Measurements from ENCODE around the gene CDYL.

The CDYL gene

DNA sequence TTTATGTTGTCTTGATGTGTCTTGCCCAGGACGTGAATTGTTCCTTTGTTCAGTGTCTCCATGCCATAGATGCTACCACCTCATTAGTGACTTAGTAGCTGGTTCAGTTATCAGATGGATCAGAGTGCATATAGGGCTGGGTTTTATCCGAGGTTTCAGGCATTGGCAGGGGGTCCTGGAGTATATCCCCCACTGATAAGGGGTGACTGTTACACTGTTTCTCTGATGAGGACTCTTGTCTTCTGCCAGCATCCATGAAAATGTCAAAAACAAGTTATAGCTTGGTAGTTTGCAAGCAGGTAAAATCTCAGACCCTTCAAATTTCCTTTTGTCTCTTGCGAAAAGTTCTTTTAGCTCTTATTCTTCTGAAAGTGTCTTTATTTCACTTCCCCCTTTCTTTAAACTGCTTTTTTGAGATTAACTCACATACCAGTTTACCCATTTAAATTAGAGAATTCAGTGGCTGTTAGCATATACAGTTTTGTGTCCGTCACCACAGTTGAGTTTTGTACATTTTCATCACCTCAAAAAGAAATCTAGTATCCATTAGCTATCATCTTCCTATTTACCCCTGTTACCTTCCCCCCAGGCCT lies 109.2 kb downstream of the CDYL start:
- DNase-seq = no peak

DNA sequence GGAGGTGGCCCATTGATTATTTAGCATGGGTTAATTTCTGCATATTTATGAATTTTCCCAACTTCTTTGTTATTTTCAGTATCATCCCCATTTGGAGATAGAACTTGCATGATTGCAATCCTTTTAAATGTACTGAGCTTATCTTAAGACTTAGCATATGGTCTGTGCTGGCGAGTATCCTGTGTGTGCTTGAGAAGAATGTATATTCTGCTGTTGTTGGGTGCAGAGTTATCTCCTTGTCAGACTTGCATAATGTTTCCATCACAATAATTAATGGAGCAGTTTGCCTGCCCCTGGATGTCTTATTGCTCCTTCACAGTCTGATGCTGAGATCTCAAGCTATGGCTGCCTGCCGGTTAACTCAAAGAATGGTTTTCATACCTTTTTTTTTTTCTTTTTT lies 112.6 kb downstream of the CDYL start:
- DNase-seq = no peak

DNA sequence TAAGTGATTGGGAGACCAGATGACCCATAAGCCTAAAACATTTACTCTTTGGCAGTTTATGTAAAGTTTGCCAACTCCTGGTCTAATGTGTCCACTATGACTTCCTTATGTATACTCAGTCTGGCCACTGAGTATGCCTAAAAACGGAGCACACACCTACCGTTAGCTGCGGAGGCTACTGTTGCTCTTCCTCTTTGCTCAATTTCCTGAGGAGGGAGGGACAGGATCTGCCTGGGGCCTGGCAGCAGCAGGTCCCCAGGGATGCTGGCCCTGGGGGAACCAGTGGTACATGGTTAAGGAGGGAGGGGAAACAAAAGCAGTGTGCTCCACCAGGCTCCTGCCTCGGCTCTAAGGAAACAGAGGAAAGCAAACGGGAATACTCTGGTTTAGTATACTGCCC lies 113.5 kb downstream of the CDYL start:
- no peak for DNase-seq

DNA sequence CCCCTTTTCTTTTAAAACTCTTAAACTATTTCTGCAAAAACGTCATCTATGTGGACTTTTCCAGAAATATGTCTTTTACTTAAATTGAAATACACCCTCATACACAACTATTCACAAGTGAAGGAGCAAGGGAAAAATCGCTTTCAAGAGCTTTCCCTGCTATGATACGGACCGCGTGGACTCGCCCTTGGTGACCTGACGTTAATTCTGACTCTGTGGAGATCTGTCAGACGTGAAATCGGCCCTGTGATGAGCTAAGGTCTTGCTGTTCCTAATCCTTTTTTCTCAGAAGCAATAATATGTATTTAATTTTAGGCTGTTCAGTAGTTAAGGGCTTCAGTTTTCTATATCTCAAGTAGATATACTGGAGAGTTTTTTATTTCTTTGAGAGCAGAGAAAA lies 114.0 kb downstream of the CDYL start:
- no peak for DNase-seq

DNA sequence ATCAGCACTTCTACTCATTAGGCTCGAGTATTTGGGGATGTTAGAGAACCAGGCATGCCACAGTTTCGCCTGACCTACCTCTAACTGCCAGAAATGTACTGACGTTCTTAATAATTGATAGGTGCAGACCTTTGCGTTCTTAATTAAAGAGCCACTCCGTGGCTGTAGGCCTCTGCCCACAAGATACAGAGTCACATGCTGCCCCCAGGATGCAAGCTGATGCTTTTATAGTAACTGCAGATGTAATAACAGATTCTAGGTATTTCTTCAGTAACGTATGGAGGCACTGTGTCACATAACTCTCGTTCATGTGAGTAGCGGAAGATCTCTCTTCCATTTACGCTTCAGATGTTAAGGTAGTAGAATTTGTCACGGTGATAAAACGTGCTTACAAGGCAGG lies 114.4 kb downstream of the CDYL start:
- DNase-seq = no peak

DNA sequence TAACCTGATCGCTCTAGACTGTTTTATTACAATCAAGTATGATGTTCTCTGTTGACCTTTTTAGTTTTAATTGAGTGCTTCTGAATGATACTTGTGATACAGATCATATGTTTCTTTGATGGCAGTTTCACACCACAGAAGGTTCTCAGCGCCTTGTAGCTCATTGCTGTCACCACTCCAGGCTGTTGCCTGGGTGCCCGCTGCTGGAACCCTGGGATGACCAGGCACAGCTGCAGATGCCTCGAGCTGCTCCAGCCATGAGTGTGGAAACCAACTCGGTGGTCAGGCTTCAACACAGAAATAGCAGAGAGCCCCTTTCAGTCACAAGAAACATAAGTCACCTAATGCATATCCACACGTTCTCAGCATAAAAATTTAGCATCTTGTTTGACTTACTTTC lies 114.9 kb downstream of the CDYL start:
- DNase-seq = no peak

DNA sequence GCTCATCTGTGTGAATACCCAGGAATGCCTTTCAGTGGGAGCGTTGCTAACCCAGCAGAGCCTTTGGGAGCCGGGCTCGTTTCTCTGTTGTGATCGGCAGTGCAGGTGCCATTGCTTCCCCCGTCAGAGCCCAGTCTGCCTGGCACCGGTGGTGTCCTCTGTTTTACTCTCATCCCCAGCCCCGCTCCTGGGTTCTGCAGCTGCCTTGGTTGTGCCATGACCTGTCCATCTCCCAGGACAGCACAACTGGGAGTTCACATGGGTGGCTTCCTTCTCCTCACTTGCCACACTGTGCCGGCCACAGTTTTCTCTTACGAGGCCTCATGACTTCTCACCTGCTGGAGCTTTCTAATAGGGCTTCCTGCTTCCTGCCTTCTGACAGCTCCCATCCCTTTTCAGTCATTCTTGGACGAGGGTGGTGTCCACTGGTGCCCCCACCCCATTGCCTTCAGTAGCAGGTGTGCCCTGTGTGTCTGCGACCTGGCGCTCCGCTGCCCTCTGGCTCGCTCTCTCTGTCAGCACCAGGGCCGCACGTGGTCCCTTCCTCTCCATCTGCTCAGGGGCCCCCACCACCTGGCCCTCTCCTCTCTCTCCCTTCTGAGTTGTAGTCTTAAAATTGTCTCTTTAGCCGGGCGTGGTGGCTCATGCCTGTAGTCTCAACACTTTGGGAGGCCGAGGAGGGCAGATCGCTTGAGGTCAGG lies 116.7 kb downstream of the CDYL start:
- DNase-seq = no peak

DNA sequence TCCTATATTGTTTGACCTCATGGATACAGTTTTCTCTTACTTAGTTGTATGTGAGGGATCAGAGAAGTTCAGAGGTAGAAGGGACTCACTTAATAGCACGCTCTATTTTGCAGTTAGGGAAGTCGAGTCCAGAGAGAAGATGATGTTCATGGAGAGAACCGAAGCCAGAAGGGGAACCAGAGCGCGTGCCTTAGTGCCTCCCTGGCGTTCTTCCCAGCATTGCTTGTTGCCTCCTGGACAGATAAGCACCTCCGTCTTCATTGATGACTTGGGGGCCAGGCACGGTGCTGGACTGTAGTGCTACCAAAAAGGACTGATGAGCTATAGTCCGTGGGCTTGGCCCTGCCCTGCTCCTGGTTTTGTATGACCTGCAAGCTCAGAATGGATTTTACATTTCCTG lies 117.8 kb downstream of the CDYL start:
- DNase-seq = no peak

DNA sequence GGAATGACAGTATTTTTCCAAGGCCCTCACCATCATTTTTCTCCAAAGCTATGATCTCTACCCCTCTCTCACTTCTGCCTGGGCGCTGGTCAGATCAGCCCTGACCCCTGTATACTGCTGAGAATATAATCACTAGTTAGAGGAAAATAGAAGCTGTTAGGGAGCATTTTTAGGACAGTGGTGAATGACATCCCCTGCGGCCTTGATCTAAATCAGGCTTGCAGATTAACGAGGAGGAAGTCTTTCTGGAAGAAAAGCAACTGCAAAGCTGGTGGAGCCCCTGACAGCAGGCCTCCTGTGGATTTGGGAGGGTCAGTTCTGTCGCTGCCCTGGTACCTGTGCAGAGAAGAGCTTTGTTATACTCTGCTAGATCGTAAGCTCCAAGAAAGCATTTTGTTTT lies 119.8 kb downstream of the CDYL start:
- no peak for DNase-seq

DNA sequence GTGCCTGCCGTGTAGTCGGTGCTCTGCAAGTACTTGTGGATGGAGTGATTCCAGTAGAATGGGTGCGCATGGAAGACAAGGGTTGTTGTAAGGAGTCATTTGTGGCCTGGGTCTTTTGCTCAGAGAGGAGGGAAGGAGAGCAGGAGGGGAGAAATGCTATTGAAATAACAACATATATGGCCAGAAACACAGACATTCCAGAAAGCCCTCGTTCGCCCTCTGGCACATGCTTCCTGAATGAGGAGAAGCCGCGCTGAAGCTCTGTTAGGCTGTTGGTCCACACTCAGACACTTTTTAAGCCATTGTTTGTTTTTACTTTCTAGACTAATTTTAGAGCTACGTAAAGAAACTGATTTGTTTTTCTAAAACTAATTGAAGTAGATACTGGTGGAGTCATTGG lies 120.2 kb downstream of the CDYL start:
- no peak for DNase-seq

DNA sequence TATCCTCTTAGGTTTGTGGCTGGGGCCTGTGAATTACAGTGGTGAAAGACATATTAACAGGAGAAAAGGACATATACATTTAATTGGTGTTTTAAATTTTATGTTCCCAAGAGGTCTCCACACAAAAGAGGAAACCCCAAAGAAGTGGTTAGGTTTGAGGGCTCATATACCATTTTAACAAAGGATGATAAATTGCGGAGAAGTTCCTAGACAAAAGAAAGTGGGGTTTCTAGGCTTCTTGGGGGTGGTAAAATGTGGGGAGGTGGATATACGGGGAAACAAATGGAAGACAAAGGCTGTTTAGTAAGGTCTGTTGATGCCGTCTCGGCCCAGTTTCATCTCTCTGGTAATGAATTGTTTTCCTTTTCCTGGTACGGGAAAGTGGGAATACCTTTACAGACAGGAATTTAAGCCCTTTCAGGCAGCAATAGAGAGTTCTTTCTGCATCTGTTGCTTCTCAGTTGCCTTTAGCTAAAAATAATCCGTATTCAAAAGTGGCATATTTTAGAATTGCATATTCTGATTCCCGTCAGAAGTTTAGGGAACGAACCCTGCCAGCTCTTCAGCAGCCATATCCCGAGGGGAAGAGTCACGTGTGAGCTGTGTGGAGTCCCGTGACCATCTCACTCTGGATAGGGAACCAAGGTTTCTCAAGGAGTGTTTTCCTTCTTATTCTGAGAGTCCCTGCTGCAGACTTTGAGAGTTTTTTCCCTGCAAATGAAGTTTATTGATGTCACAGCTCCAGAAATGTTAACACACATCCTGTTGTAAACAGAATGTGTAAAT lies 123.2 kb downstream of the CDYL start:
- DNase-seq = no peak

DNA sequence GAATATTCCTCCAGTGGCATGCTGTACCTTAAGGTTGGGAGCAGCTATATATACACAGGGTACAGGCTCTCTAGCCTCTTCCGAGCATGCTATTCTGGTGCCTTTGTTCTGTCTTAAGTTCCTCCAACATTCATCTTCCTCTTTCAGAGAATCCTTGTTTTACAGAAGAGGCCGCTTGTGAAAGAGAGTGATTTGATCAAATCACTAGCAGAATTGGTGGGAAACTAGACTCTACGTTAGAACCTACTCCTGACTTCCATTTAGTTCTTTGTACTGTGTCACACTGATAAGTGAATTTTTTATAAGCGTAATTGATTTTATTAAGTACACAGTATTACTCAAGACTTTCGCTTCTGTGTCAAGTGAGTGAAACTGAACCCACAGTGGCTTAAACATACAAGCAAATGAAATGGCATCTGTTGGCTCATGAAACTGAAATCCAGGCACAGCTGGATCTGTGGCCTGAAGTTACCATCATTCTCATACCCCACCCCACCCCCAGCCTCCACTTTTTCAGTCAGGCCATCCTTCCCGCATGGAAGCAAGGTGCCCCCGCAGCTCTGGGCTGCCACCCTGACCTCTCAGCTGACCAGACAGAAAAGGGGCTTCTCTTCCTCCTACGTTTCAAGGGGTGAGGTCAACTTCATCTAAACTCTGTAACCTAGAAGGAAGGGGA lies 125.3 kb downstream of the CDYL start:
- no peak for DNase-seq

DNA sequence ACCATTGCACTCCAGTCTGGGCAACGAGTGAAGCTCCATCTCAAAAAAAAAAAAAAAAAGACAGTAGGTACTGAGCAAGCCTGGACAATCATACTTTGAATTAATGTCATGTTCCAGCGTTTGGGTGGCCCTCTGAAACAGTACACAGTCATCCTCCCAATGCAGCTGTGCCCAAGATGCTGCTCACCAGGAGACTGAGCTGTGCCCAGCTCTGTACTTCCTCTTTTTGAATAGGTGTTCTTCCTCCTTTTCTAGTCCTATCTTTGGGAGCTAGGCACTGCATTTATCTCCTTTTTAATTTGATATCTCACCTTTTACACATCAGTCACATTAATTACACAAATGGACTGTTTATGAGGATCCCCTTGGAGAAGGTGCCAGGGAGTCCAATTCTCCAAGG lies 126.2 kb downstream of the CDYL start:
- no peak for DNase-seq

DNA sequence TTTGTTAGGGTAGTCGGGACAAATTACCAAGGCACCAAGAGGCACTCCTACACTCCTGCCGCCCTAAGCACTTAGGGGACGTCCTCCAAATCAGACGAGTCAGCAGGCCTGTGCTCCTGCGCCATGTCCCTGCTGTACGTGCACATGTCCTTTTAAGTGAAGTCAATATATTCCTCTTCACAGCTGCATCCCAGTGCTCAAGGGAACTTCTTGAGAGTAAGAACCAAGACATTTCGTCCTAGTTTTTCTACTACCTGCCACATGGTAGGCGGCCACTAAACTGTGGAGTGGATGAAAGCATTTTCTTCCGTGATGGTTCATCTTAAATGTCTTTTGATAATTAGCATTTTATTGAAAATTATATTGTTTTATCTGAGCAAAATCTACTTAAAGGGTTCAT lies 126.9 kb downstream of the CDYL start:
- no peak for DNase-seq

DNA sequence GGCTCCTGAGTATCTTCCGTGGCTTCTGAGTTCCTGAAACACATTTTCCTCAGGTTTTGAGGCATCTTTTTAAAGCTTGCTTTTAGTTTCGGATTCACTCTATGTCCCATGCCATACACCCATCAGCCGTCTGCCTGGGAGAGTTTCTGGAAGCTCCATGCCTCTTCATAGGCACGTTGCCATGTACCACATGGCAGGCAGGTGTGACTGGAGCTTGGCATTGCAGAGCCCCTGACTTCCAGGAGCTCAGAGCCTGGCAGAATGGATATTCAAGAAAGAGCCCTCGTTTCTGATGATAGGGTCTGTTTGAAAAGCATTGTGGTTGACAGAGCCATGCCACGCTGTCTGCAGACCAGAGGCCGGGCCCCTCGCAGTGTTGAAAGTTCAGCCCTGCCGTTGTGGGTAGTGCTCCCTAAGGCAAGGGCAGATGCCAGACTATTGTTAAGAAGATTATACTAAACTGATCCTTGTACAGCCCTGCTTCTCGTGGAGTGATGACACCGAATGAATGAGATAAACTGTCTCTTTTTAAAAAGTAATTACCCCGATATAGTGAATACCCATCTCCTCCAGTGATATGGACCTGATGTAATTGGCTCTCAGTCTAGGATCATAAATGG lies 127.7 kb downstream of the CDYL start:
- DNase-seq = no peak

DNA sequence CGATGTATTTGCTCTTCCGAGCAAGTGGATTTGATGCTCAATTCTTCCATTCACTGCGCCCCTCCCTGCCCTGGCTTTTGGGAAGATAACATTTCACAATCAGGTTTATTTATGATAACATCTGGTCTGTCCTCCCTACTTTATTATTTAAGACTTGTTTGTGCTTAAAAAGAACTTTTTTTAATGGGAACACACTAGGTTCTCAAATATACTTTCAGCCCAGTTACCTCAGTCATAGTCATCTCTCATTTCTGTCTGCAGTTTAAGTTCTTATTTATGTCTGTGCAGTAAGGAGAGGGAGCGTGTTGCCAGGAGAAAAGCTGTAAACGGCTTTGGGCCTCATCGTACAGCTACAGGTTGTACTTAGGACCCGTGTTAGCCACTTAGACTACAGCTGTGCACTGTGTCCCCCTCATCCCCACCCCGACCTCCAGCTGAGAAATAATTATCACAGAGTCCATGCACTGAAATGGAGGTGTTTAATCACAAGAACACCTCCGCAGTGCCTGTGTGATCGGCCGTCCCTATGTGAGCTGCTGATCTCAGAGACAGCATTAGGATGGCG lies 128.3 kb downstream of the CDYL start:
- DNase-seq = no peak

DNA sequence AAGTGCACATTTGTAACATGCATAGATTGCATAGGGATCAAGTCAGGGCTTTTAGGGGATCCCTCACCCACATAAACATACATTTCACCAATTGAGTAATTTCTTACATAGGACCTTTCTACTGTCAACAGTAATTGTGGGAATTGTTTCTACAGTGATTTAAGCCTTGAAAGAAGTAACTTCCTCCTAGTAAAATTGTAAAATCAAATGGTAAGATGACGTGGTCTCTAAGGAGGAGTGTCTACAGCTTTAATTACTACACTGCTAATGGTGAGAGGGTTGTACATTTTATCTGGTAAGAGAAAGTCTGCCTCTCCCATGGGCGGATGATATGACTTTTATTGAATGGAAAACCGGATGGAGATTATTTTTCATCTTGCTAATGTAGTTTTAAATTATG lies 129.6 kb downstream of the CDYL start:
- DNase-seq = no peak

DNA sequence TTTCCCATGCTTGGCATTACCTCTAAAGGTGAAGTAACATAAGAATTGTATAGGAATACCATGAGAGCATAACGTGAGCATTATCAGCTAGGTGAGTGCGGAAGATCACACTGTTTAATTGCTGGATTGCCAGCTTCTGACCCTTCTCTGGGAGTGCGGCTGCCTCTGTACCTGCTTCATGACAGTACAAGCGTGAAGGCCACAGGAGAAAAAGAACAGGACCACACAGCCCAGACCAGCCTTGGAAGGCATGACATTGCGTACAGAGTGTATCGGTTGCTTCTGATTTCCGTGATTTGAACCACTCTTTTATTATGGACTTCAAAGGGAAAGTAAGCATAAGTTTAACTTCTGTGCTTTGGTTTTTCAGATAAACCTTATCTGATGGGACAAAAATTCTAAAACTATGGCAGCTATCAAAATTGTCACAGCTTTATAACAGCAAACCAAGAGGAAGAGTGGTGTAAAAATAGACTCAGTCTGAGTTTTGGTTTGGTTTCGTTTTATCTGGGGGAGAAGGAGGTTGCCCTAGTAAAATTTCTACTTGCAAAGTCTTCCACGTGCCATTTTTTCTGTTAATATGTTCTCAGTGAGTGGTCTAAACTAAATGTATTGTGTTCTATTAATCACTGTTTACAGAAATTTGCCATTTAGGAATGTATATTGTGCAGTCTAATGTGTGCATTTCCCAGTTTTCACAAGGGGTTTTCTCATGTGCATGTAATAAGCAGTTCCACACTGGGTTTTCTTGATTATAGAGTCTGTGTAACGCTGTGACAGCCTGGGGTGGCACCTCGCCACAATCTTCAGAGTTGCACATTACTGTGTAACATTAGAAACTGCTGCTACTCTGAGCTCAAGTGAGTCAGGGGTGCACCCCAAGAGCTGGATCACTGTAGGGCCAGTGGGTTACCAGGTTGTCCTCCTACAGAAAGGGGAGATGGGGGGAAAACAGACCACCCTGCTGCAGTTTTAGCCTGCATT lies 130.4 kb downstream of the CDYL start:
- DNase-seq = no peak

DNA sequence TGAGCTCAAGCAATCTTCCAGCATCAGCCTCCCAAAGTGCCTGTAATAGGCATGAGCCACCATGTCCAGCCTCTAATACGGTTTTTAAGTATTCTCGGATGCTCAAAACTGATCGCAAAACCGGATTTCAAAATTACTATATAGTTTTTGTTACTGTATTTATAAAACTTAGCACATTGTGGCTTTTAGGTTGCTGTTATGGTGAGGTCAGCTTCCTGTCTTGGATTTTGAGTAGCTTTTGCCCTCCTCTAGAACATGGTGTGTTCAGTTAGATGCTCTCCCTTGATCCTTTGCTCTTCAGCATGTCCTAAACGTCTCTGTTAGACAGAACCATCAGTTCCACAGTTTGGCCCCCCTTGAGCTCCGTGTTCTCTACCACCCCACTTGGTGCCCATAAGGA lies 131.4 kb downstream of the CDYL start:
- no peak for DNase-seq

DNA sequence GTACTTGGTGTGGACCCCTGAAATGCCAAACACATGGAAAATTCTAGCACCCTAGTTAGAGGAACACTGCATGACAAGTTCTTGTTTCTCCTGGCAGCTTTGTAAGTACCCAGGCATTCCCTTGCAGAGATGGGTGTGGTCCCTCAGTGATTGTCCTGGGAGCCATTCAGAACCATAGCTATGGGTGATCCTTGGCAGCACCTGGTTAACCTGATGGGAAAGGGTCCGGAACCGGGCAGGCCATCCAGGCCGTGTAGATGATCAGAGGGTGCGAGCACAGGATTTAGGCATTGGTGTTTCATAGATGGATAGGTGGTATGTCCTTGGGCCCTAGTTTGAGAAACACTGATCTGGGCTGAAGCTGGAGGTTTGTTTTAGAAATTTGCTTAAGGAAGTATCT lies 131.9 kb downstream of the CDYL start:
- DNase-seq = no peak

DNA sequence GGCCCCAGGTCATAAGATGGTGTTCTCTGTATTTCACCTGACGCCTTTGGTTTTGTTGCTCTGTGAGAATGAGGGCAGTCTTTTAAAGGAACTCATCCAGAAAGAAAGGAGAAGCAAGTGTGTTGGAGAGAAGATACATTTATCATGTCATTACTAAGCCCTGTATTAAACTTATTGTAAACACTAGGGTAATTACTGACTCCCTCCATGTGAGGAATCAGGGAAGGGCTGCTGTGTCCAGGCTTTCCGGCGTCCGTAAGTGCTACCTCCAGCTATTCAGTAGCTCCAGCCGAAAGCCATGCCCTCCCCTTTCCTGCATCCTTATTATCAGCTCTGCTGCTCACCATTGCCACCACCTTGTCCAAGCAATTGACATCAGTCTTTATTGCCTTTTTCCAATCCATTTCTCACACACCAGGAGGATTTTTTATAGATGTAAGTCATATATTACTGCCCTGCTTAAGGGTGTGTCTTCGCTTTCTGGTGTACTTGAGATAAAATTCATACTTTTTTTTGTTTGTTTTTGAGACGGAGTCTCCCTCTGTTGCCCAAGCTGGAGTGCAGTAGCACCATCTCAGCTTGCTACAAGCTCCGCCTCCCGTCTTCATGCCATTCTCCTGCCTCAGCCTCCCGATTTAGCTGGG lies 133.0 kb downstream of the CDYL start:
- no peak for DNase-seq

Data from NCI-H774 (cell line).